Stomach (tissue), 4 donors: ENCODE data around the gene LHX8.
"Not testable (repeated sequence)": the region's sequence is repeated elsewhere in the genome, so short reads cannot be mapped to it uniquely, and the experiment has no call there.

Experiments
- CTCF ChIP-seq, 7 experiments: fragments of 450-650 bp in 4 of 7; fragments of 200-600 bp in 3 of 7; sonication (generic) in 3 of 7; IDR thresholded peaks; one replicate each; pipeline ENCODE4 v1.5.1; 2016 to 2019; ENCODE audit warnings: antibody characterized with exemption in 7 of 7, control low read depth in 2 of 7, mild to moderate bottlenecking in 1 of 7
- EP300 ChIP-seq: sonication (generic); formaldehyde crosslinking; IDR thresholded peaks from one replicate; pipeline ENCODE4 v1.6.1; 2017; ENCODE audit warnings: antibody characterized with exemption
- POLR2A ChIP-seq, 4 donors: fragments of 450-650 bp; IDR thresholded peaks; one replicate each; pipeline ENCODE4 v1.6.1; 2016; ENCODE audit warnings: antibody characterized with exemption in 4 of 4, control low read depth in 2 of 4, mild to moderate bottlenecking in 1 of 4, moderate library complexity in 1 of 4
- POLR2AphosphoS5 ChIP-seq, 3 donors: sonication (generic); formaldehyde crosslinking; IDR thresholded peaks; one replicate each; pipeline ENCODE4 v1.6.1; 2016; ENCODE audit warnings: antibody characterized with exemption in 3 of 3

- not testable (repeated sequence) for TF ChIP-seq CTCF (IDR thresholded peaks at IDR 0.05); EP300; POLR2A (IDR thresholded peaks at IDR 0.05); POLR2AphosphoS5 (IDR thresholded peaks at IDR 0.05)
Measured at GRCh38 chr1:75181214-75181955, 47.2 kb downstream of the LHX8 start.
